HUES6 (cell line): Measurements from ENCODE around the gene INPP5D.

Source experiments
- H3K27ac ChIP-seq: 2 replicates; pipeline ENCODE4 v1.7.0; 2013; ENCODE audit warnings: low read depth, mild to moderate bottlenecking, low read length, inconsistent platforms
- H3K27me3 ChIP-seq: 2 replicates; pipeline ENCODE4 v1.6.1; 2013; ENCODE audit warnings: low read length; ENCODE audit not compliant: control insufficient read depth, insufficient read depth
- H3K36me3 ChIP-seq: 2 replicates; pipeline ENCODE4 v1.6.1; 2013; ENCODE audit warnings: low read length; ENCODE audit not compliant: control insufficient read depth, insufficient read depth
- H3K4me1 ChIP-seq: 2 replicates; pipeline ENCODE4 v1.6.1; 2013; ENCODE audit warnings: low read length; ENCODE audit not compliant: control insufficient read depth, insufficient read depth
- H3K4me3 ChIP-seq: 2 replicates; pipeline ENCODE4 v1.5.1; 2013; ENCODE audit warnings: low read depth, low read length
- H3K9ac ChIP-seq: one replicate; pipeline ENCODE4 v1.6.1; 2013; ENCODE audit warnings: mild to moderate bottlenecking, low read length
- H3K9me3 ChIP-seq: 2 replicates; pipeline ENCODE4 v1.6.1; 2013; ENCODE audit warnings: low read depth, low read length; ENCODE audit not compliant: control insufficient read depth, insufficient read depth

The INPP5D gene

GRCh38 chr2:233079953-233080835 is 20.1 kb downstream of the INPP5D start:
- peaks cover 18% of the 10 kb centered on the region for H3K4me1 ChIP-seq
- H3K9ac ChIP-seq: no peak overlapping the region
- H3K36me3 ChIP-seq: no peaks in the 10 kb centered on the region

GRCh38 chr2:233080836-233081229 is 20.7 kb downstream of the INPP5D start:
- peaks cover 12% of the 10 kb centered on the region for H3K4me1 ChIP-seq
- no peak overlapping the region for H3K27ac ChIP-seq

More at GRCh38 chr2:233079953-233080835, 20.1 kb downstream of the INPP5D start:
- Histone ChIP-seq H3K27me3 (no peaks in the 10 kb centered on the region), H3K4me3 (no peak overlapping the region), H3K9me3 (no peaks in the 10 kb centered on the region), H3K27ac (no peak overlapping the region)

DNA sequence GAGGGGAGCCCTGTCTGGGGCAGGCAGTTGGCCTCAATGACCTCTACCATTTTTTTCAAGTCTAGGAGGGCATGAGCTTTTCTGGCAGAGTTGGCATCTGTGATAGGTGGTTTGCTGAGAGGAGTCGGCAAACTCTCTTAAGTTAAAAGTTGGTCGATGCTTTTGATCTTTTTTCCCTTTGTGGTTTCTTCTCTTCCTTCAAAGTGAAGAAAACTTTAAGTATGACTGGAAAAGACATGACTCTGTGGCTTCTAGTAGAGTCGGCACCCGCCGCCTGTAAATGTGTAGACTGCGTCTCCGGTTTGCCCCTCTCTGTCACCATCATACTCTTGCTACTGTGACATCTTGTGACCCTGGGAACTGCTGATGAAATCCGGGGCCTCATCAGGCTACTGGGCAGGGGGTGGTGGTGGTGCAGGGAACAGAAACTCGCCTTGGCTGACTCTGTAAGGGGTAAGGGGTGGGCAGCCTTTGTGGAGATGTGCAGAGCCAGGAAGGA is 21.1 kb downstream of the INPP5D start:
- Histone ChIP-seq H3K9ac (no peak overlapping the region), H3K4me3 (no peak overlapping the region), H3K9me3 (no peaks in the 10 kb centered on the region), H3K4me1 (peaks cover 8% of the 10 kb centered on the region), H3K27me3 (no peaks in the 10 kb centered on the region), H3K36me3 (no peaks in the 10 kb centered on the region), H3K27ac (no peak overlapping the region)

More at GRCh38 chr2:233080836-233081229, 20.7 kb downstream of the INPP5D start:
- H3K27me3 ChIP-seq: no peaks in the 10 kb centered on the region
- no peak overlapping the region for H3K9ac ChIP-seq
- H3K36me3 ChIP-seq: no peaks in the 10 kb centered on the region
- H3K4me3 ChIP-seq: no peak overlapping the region
- no peaks in the 10 kb centered on the region for H3K9me3 ChIP-seq

DNA sequence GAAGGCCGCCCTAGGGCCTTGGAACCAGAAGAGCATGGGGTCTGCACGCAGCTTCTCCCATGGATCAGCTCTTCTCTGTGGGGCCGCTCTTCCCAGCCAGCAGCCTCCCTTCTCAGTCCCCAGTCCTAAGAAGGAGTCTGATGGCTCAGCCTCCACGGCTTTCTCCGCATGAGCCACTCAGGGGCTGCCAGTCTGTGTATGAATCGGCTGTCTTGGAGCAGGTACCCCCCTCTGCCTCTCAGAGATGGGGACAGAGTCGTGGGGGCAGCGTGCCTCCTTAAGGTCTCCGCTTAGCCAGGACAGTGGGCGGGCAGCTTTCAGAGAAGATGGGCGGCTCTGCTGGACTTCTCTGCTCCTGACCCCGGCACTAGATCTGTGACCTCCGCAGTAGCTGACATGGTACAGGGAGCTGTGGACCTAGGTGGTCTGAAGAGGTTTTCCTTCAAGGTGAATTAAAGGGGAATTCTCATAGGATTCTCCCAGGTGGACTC is 21.6 kb downstream of the INPP5D start:
- no peak overlapping the region for H3K27ac ChIP-seq
- H3K36me3 ChIP-seq: no peaks in the 10 kb centered on the region
- no peaks in the 10 kb centered on the region for H3K9me3 ChIP-seq
- no peaks in the 10 kb centered on the region for H3K27me3 ChIP-seq
- no peak overlapping the region for H3K4me3 ChIP-seq
- H3K9ac ChIP-seq: no peak overlapping the region
- peaks cover 7% of the 10 kb centered on the region; the same call in 1 of the 2 replicates for H3K4me1 ChIP-seq

GRCh38 chr2:233082222-233082930 is 22.2 kb downstream of the INPP5D start:
- no peak overlapping the region for H3K27ac ChIP-seq
- no peaks in the 10 kb centered on the region for H3K27me3 ChIP-seq
- H3K36me3 ChIP-seq: no peaks in the 10 kb centered on the region
- H3K9ac ChIP-seq: no peak overlapping the region
- H3K9me3 ChIP-seq: no peaks in the 10 kb centered on the region
- no peak overlapping the region for H3K4me3 ChIP-seq
- peaks cover 7% of the 10 kb centered on the region; the same call in 1 of the 2 replicates for H3K4me1 ChIP-seq

DNA sequence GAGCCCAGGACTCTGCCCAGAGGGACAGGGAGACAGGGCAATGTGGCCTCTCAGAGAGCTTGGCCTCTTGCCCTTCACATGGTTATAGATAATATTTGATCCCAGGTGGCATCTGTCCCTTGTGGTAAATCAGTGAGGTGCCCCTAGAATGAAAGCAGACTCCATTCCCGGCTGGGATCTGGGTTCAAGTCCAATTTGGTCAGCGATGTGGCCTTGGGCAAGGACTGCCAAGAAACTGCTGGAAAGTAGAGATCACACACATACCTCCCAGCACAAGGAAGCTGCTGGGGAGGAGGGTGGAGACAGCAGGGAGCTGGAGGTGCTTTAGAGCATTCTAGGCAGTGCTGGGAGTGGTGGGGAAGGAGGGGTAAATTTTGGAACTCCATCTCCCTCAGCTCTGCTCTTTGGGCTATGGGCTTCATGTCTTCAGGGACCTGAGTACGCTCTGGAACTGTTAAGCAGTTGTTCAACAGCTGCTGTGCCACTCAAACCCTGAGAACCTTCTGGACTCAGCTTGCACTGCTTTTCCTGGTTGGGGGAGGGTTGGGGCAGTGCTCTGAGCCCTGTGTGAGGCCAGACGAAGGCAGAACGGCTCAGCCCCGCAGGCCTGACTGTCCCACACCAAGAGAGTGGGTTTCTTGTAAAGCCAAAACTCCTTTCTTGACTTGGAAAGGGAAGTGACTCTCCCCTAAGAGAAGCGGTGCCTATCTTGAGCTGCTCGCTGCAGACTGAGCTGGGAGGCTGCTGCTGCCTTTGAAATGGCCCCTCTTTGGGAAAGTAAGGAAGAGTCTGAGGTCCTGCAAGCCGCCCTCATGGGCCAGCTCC is 23.0 kb downstream of the INPP5D start:
- Histone ChIP-seq H3K4me1 (peaks cover 7% of the 10 kb centered on the region; the same call in 1 of the 2 replicates), H3K4me3 (no peak overlapping the region), H3K27me3 (no peaks in the 10 kb centered on the region), H3K36me3 (no peaks in the 10 kb centered on the region), H3K9ac (no peak overlapping the region), H3K9me3 (no peaks in the 10 kb centered on the region), H3K27ac (no peak overlapping the region)

DNA sequence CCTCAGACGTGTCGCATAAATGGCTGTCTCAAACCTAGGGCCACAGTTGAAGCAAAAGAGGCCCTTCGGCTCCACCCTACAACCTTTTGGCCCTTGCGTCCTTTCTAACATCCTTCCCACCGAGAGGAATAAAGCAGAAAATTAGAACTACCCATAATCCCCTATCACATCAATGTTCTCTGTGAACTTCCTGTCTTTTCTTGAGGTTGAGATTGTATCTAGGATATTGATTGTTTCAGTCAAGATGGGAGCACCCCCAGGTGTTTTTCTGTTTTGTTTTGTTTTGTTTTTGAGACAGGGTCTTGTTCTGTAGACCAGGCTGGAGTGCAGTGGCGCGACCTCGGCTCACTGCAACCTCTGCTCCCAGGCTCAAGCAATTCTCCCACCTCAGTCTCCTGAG is 23.6 kb downstream of the INPP5D start:
- Histone ChIP-seq H3K4me3 (no peak overlapping the region), H3K36me3 (no peaks in the 10 kb centered on the region), H3K9me3 (no peaks in the 10 kb centered on the region), H3K9ac (no peak overlapping the region), H3K4me1 (peaks cover 7% of the 10 kb centered on the region; the same call in 1 of the 2 replicates), H3K27me3 (no peaks in the 10 kb centered on the region), H3K27ac (no peak overlapping the region)

DNA sequence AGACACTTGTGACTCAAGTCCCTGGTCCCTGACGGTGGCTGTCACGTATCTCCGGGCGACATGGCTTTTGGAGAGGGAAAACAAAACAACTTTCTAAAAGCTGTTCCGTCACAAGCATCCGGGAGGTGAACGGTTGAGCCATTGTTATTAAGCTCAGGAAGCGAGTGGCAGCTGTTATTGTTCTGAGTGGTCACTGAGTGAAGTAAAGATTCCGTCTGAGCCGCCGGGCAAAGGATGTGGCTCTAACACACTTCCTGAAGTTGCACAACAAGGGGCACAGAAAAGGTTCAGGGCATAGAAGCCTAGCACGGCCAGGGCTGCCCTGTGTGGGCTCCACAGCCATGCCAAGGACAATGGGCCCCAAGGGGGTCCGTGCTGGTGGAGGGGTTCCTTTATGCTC is 24.3 kb downstream of the INPP5D start:
- Histone ChIP-seq H3K9ac (no peak overlapping the region), H3K9me3 (no peaks in the 10 kb centered on the region), H3K4me3 (no peak overlapping the region), H3K4me1 (peaks cover 7% of the 10 kb centered on the region; the same call in 1 of the 2 replicates), H3K27ac (no peak overlapping the region), H3K27me3 (no peaks in the 10 kb centered on the region), H3K36me3 (no peaks in the 10 kb centered on the region)

- Histone ChIP-seq H3K27me3 (no peaks in the 10 kb centered on the region), H3K9me3 (no peaks in the 10 kb centered on the region), H3K36me3 (no peaks in the 10 kb centered on the region), H3K4me1 (peaks cover 7% of the 10 kb centered on the region; the same call in 1 of the 2 replicates), H3K27ac (no peak overlapping the region), H3K4me3 (no peak overlapping the region), H3K9ac (no peak overlapping the region)
These were observed 25.1 kb downstream of the INPP5D start for GRCh38 chr2:233085037-233085838.

DNA sequence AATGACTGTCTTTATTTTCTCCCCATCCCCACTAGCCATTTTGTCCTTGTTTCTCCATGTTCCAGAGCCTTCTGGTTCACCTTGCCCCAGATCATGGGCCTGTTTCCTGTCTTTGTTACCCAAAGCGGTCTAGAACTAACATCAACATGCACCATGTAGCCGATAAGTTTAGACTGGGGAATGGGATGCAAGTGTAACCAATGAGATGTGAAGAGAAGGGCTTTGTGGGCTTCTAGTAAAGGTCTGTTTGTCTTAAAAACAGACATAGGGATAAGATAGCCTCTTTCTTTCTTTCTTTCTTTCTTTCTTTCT is 25.7 kb downstream of the INPP5D start:
- no peak overlapping the region for H3K4me3 ChIP-seq
- H3K27me3 ChIP-seq: no peaks in the 10 kb centered on the region
- H3K27ac ChIP-seq: no peak overlapping the region
- no peaks in the 10 kb centered on the region for H3K9me3 ChIP-seq
- H3K4me1 ChIP-seq: peaks cover 7% of the 10 kb centered on the region; the same call in 1 of the 2 replicates
- H3K36me3 ChIP-seq: no peaks in the 10 kb centered on the region
- H3K9ac ChIP-seq: no peak overlapping the region
